HL-60 (cell line): Measurements from ENCODE around the gene KCNH5.

Experiments
- DNase-seq, 2 experiments: peaks; one replicate each; pipeline ENCODE4 v3.0.0-alpha.2; 2010 to 2020; ENCODE audit warnings: low read depth in 1 of 2, low spot score in 1 of 2
- H3K27ac ChIP-seq: fragments of 250-450 bp; sonication (Bioruptor Pico); replicated peaks from 2 replicates; pipeline ENCODE4 v1.5.1; 2020; ENCODE audit warnings: mild to moderate bottlenecking, moderate library complexity
- H3K27me3 ChIP-seq: fragments of 250-450 bp; sonication (Bioruptor Pico); 2 replicates; pipeline ENCODE4 v1.5.1; 2021; ENCODE audit warnings: mild to moderate bottlenecking, moderate library complexity; ENCODE audit not compliant: insufficient read depth, poor library complexity, severe bottlenecking
- H3K4me3 ChIP-seq: replicated peaks from 2 replicates; pipeline ENCODE4 v1.5.1; 2011; ENCODE audit warnings: mild to moderate bottlenecking, control low read depth, low read length; ENCODE audit not compliant: insufficient read depth
- CTCF ChIP-seq: IDR thresholded peaks from one replicate; pipeline ENCODE4 v1.5.1; 2011; ENCODE audit warnings: low read length, control low read depth, inconsistent platforms; ENCODE audit not compliant: insufficient read depth
- GABPA ChIP-seq: IDR thresholded peaks from 2 replicates; pipeline ENCODE4 v1.6.1; 2012; ENCODE audit warnings: low read depth
- POLR2AphosphoS5 ChIP-seq: IDR thresholded peaks from 2 replicates; pipeline ENCODE4 v1.6.1; 2012; ENCODE audit warnings: low read depth
- SPI1 ChIP-seq: IDR thresholded peaks from 2 replicates; pipeline ENCODE4 v1.6.1; 2012; ENCODE audit warnings: low read depth, mild to moderate bottlenecking, borderline replicate concordance
- TF ChIP-seq, protein P1 (sequence below): IDR thresholded peaks from 2 replicates; pipeline ENCODE4 v1.6.1; 2012; ENCODE audit warnings: low read depth; ENCODE audit not compliant: insufficient replicate concordance

KCNH5 gene

GRCh38 chr14:63046339-63047268 lies 1.3 kb upstream of the KCNH5 start:
- no peak overlapping the region for H3K4me3 ChIP-seq
- peaks cover 36% of the 10 kb centered on the region for H3K27me3 ChIP-seq
- no peak for DNase-seq
- no peak overlapping the region for H3K27ac ChIP-seq
- TF ChIP-seq SPI1 (no peak), POLR2AphosphoS5 (no peak), CTCF (no peak), GABPA (no peak)
- TF ChIP-seq, protein P1, sequence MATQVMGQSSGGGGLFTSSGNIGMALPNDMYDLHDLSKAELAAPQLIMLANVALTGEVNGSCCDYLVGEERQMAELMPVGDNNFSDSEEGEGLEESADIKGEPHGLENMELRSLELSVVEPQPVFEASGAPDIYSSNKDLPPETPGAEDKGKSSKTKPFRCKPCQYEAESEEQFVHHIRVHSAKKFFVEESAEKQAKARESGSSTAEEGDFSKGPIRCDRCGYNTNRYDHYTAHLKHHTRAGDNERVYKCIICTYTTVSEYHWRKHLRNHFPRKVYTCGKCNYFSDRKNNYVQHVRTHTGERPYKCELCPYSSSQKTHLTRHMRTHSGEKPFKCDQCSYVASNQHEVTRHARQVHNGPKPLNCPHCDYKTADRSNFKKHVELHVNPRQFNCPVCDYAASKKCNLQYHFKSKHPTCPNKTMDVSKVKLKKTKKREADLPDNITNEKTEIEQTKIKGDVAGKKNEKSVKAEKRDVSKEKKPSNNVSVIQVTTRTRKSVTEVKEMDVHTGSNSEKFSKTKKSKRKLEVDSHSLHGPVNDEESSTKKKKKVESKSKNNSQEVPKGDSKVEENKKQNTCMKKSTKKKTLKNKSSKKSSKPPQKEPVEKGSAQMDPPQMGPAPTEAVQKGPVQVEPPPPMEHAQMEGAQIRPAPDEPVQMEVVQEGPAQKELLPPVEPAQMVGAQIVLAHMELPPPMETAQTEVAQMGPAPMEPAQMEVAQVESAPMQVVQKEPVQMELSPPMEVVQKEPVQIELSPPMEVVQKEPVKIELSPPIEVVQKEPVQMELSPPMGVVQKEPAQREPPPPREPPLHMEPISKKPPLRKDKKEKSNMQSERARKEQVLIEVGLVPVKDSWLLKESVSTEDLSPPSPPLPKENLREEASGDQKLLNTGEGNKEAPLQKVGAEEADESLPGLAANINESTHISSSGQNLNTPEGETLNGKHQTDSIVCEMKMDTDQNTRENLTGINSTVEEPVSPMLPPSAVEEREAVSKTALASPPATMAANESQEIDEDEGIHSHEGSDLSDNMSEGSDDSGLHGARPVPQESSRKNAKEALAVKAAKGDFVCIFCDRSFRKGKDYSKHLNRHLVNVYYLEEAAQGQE, result no peak

GRCh38 chr14:63045612-63046320 lies 508 bp upstream of the KCNH5 start:
- TF ChIP-seq, protein P1, result no peak
- TF ChIP-seq POLR2AphosphoS5, result no peak
- Histone ChIP-seq H3K27ac (no peak overlapping the region), H3K4me3 (no peak overlapping the region), H3K27me3 (peaks cover 36% of the 10 kb centered on the region)
- DNase-seq, result no peak

GRCh38 chr14:63039866-63040265 lies 5.4 kb downstream of the KCNH5 start:
- Histone ChIP-seq H3K27ac (no peak overlapping the region), H3K4me3 (no peak overlapping the region), H3K27me3 (peaks cover 13% of the 10 kb centered on the region)
- TF ChIP-seq SPI1 (no peak), CTCF (no peak), GABPA (no peak), POLR2AphosphoS5 (no peak)
- TF ChIP-seq, protein P1, result no peak
- DNase-seq, result no peak
